ENCODE results near the gene NCKAP5.

The NCKAP5 gene

DNA sequence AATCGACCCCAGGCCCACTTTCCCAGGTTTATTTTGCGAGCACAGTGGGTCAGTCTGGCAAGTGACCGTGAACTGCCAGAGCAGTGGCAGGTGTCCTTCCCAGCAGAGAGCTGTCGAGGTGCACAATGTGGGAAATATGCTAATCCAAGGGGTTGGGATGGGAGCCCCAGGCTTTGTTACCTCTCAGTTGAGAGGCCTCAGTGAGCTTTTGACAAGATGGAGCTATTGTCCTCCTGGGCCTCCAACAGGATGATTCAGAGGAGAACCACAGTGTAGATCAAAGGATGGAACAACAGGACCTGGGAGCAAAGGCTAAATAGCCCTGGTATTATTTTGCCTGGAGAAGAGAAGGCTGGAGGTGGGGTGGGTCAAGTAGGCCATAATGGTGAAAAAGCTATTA, 150.8 kb downstream of the NCKAP5 start:
- no peak for DNase-seq

GRCh38 chr2:133416736-133417135, 151.5 kb downstream of the NCKAP5 start:
- no peak for DNase-seq

DNA sequence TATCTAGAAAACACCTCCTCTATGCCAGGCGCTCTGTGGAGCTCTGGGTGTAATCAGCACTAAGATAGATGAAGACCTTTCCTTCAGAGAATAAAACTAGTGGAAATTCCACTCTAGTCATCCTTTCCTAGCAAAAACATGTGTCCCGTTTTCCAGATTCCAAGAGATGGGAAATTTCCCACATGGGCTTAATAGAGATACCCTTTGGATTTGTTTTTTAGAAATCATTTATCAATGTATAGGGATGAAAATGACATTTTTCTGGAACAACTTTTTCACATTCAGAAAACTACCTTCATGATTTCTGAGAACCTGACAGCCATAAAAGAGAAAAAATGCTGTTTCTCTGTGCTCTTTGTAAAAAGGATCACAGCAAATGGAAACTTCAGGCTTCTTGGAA, 152.1 kb downstream of the NCKAP5 start:
- DNase-seq = no peak

- no peak for DNase-seq
Measured at GRCh38 chr2:133415210-133415876, 152.9 kb downstream of the NCKAP5 start.

DNA sequence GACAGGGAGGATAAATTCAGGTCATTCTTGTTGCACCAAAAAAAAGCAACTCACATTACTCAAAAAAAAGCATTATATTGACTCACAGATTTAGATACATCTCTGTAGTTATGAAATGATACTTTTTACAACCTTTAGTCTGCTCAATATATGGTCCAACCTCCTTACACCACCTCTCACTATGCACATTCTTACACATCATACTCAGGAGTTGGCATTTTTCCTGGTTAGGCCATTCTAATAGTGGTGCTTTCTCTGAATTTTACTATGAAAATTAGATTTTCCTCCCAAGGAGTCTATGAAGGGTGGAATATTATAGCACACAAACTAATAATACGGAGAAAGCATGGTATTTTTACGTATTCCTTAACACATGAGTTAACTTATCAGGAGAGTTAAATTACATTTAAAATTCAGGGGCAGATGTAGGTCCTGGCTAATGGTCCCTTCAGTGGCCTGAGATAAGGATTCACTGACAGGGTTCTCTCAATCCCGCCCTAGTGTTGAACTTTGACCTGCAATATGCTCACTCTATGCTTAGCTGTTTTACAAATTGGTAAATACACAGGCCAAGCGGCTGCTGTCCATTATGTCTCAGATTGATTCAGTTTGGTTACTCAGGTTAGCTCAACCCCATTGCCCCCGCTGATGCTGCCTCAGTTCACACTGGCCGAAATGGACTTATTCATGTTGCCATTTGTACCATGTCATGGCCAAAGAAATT, 153.6 kb downstream of the NCKAP5 start:
- DNase-seq = no peak

DNA sequence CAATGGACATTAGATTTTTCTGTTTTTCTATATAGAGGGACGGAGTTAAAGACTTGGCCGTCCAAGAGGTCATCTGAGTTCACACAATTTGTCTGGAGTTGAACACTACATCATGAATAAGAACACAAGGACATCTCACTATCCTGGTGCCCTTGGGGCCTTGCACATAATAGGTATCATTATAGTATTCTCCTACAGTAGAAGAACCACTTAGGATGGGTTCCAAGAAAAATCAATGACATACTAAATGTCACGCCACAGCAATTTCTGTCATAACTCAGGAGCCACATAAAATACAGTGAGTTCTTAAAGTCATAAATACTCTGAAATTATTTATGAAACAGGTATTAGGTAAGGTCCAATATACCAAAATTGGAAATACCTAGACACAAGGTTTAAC, 154.4 kb downstream of the NCKAP5 start:
- DNase-seq = no peak

GRCh38 chr2:133412694-133413093, 155.6 kb downstream of the NCKAP5 start:
- no peak for DNase-seq

GRCh38 chr2:133411857-133412256, 156.4 kb downstream of the NCKAP5 start:
- no peak for DNase-seq

GRCh38 chr2:133411101-133411500, 157.2 kb downstream of the NCKAP5 start:
- DNase-seq = no peak

DNA sequence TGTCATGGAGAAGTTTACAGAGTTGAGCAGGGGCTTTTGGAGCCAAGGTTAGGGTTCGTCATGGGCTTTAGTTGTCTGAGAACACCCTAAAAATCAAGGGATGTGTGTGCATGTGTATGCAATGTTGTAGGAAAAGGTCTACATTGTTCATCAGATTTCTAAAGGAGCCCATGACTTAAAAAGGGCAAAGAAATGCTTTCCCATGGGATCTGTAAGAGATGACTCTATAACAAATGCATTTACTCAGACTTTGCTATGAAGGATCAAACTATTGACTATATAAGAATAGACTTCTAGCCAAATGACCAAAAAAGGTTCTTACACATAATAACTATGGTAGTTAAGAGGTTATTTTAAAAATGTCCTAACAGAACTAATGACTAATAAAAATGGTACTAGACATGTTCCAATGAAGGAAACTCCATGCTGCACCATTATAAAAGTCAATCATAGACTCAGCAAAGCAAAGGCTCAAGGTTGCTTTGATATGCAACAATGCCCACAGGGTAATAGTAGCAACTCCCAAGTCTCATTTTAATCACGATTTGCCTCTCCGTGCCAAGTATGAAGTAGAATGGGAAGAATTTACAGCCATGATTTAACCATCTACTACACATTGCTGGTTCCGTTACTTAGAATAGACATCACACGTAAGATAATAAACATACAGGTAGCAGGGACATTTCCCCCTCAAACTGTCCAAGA, 158.5 kb downstream of the NCKAP5 start:
- DNase-seq = no peak

- no peak for DNase-seq
Measured at GRCh38 chr2:133408671-133409070, 159.6 kb downstream of the NCKAP5 start.

DNA sequence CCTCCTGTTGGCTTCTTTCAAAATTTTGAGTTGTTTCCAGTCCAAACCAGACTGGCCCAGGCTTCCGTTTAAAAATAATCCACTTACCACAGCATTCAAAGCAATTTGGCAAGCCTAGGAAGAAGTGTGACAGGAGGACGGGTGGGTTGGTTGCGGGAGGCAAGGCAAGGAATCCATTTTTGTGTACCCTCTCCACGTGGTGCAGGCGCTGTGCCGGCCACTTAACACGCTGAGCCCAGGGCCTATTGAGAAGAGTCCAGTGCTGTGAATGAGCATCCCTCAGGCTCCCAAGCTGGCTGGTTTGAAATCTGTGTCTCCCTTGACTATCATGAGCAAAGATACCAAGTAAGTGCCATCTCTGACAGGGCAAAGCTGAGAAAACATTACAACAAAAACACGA, 160.9 kb downstream of the NCKAP5 start:
- DNase-seq = no peak

DNA sequence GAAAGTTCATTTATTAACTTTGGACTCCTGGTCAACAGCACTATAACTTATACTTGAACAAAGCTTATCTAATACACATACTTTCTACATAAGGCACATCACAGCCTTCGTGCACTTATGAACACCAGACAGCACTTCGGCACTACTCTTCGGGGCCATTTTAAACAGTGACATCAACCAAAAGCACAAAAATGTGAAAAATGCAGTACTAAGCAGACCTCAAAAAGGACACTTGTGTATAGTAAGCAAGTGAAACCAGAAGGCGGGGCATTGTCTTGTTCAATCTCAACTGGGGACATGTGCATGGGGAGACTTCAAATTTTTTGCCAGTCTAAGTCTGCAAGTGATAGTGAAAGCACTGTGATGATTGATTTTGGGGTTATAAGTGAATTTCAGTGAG, 163.0 kb downstream of the NCKAP5 start:
- DNase-seq = no peak

GRCh38 chr2:133400411-133400810, 167.9 kb downstream of the NCKAP5 start:
- no peak for DNase-seq

- no peak for DNase-seq
Measured at GRCh38 chr2:133393895-133394294, 174.4 kb downstream of the NCKAP5 start.

GRCh38 chr2:133390156-133390555, 178.1 kb downstream of the NCKAP5 start:
- DNase-seq = no peak

DNA sequence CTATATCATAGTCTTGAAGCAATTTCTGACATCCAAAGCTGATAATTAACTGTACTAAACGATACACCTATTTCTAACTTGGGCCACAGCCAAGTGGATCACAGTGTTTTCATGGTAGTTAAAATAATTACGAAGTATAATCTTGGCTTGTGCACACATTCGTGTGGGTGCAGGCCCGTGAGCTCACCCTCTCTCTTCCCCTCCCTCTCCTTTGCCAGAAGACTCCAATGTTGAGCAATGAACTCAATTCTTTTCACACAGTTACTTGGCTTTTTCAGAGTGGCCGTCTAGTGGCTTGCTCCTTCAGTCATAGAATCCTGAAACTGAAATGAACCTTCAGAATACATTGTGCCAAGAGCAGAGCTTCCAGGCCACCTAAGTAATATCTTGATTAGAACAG, 178.7 kb downstream of the NCKAP5 start:
- no peak for DNase-seq

DNA sequence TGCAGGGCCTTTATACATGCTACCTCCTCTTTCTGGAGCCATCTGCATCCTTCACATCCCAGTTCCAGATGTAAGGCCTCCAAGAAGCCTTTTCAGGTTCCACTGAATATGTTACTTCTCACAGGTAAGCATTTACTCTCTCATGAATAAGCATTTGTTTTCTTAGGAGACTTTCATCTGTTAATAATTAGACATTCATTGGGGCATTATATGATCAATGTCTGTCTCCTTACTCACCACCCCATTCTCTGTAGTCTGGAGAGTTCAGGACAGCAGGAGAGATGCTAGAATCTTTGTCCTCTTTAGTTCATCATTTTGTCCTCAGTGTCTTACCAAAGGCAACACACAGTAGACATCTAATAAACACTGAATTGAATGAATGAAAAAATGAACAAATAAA, 185.7 kb downstream of the NCKAP5 start:
- no peak for DNase-seq

GRCh38 chr2:133380991-133381390, 187.3 kb downstream of the NCKAP5 start:
- no peak for DNase-seq

DNA sequence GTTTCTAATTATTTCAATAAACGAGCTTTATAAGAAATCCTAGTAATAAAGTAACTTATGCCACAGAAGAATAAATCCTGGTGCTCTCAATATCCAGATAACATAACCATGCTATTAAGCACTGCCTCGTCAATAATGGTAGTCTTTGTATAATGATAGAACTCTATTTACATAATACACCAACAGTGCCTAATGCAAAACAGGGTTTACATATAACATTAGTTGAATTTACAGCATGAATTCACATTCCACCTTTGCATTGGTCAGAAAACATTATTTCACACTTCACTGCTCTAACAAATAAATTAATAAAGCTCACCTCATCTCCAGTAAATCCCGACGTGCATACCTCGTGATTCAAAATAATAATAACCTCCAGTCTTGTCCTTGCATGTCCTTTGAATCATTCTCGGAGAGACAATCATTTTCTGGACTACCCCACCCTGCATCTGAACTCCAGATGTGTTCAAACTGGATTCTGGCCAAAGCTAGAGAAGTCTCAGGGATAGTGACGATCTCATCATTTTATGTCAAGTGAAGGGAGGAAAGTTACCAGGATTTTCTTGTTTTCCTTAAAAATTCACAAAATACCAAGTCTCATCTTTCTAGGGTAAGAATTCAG, 189.2 kb downstream of the NCKAP5 start:
- DNase-seq = no peak

DNA sequence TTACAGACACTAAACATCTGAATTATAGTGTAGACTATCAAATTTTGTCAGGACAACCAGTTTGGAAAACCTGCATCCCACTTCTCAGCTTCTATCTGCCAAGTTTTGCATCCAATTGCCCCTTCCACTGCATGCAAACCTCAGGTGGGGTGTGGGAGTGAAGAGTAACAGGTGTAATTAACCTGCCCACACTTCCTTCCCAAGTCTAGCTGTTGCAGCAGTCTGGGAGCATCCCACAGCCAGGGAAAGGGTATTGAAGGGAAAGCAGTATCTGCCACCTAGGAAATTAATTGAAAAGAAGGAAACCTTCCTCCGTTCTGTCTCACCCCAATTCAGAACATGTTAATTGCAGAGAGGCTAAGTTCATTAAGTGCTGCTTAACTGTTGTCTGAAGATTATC, 189.9 kb downstream of the NCKAP5 start:
- no peak for DNase-seq

- no peak for DNase-seq
Measured at GRCh38 chr2:133377599-133377998, 190.7 kb downstream of the NCKAP5 start.

DNA sequence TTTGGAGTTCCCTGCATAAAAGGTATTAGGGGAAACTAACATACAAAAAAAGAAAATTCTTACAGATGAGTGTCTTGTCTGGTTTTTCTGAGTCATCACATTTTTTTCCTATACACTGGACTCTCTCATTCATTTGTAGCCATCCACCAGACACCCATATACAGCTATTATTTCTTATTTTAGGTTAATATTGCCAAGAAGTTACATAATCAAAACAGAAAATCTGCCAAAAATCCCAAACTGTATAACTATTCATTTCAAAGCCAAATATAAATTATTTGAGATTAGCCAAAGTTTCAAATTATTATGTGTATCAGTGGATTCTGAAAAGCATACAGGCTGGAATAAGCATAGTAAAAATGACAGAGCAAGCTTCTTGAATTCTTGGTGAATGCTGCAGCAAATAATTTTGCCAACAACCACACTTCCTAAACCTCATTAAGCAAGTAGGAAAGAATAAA, 191.2 kb downstream of the NCKAP5 start:
- no peak for DNase-seq

DNA sequence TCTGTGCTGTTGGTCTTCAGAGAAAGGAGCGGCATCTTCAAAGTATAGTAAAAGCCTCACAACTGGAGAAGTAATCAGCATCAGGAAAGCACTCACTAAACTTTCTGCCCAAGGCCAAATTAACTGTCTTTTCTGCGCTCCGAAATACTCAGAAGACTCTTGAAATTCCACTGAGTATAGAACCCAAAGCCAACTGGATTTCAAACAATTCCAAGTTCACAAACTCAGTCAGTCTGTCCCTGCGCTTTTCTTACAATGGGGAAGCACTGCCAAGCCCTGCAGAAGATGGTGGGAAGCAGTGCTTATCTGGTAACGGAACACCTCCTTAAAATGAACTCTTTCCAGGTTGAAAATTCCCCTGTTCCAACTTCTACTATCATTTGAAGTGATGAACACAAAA, 193.5 kb downstream of the NCKAP5 start:
- no peak for DNase-seq

Measured in CD4-positive, alpha-beta T cell treated with Interferon gamma for 1 hour (primary cell).